Activated CD8-positive, alpha-beta memory T cell treated with anti-CD3 and anti-CD28 coated beads, Interleukin-2, amount 10 ng/mL, durations not matched to agents 7 days and 5 days (primary cell): ENCODE data around the gene AKAP11. TPM values are rescaled to one million over a fixed set of nuclear protein-coding genes. Genes with fewer than 3 reads are reported as not detected.

ENCODE experiments used
- ATAC-seq: fragments of 150-1000 bp; cut with Tn5 transposase; one replicate; pipeline ENCODE4 v1.10.0; 2021; ENCODE audit warnings: moderate library complexity
- CTCF ChIA-PET: fragments of 350-600 bp; sonication (Branson Sonifier 250); formaldehyde crosslinking; loops from one replicate; lab custom pipeline; 2021; ENCODE audit warnings: antibody characterized with exemption; lab: Charles Lee
- DNase-seq: peaks from one replicate; pipeline ENCODE4 v3.0.0-alpha.2; 2020
- H3K27ac Mint-ChIP-seq: one replicate; pipeline ENCODE4 v1.8.0; 2021; ENCODE audit warnings: mild to moderate bottlenecking, mixed read lengths
- H3K27me3 Mint-ChIP-seq: one replicate; pipeline ENCODE4 v1.8.0; 2021; ENCODE audit warnings: mixed read lengths
- H3K36me3 Mint-ChIP-seq: one replicate; pipeline ENCODE4 v1.8.0; 2021; ENCODE audit warnings: mild to moderate bottlenecking, mixed read lengths
- H3K4me1 Mint-ChIP-seq: one replicate; pipeline ENCODE4 v1.8.0; 2021; ENCODE audit warnings: mixed read lengths
- H3K4me3 Mint-ChIP-seq: one replicate; pipeline ENCODE4 v1.8.0; 2021; ENCODE audit warnings: mild to moderate bottlenecking, moderate library complexity, mixed read lengths
- H3K9me3 Mint-ChIP-seq: one replicate; pipeline ENCODE4 v1.8.0; 2022; ENCODE audit warnings: low read depth, mixed read lengths
- total RNA-seq, 2 experiments: library from RNA; stranded (reverse); gene quantifications; one replicate each; pipeline ENCODE4 v1.2.3, GENCODE V29; 2021

AKAP11 gene
- total RNA-seq, 2 experiments from 2014 or later = 23.0 to 34.4 TPM

GRCh38 chr13:42279080-42279479 lies 7.1 kb downstream of the AKAP11 start:
- Mint-ChIP-seq H3K4me3 (no peak overlapping the region), H3K4me1 (peaks cover 45% of the 10 kb centered on the region), H3K36me3 (peaks cover 38% of the 10 kb centered on the region), H3K27ac (no peak overlapping the region), H3K9me3 (no peaks in the 10 kb centered on the region), H3K27me3 (no peaks in the 10 kb centered on the region)
- ATAC-seq = no peak
- CTCF ChIA-PET = interaction anchor here (0.9 kb wide), 1 partner anchor 15 kb away, joined by 3 read pairs; no protein-coding TSS in a partner anchor
- no peak for DNase-seq

- Mint-ChIP-seq H3K27me3 (no peaks in the 10 kb centered on the region), H3K9me3 (no peaks in the 10 kb centered on the region), H3K36me3 (peaks cover 35% of the 10 kb centered on the region), H3K4me1 (peaks cover 40% of the 10 kb centered on the region), H3K4me3 (no peak overlapping the region), H3K27ac (no peak overlapping the region)
- ATAC-seq (no peak), DNase-seq (no peak)
- CTCF ChIA-PET = no interaction called here
These were observed 8.0 kb downstream of the AKAP11 start for GRCh38 chr13:42279986-42280385.

- Mint-ChIP-seq H3K4me1 (peaks cover 35% of the 10 kb centered on the region), H3K27ac (no peak overlapping the region), H3K27me3 (no peaks in the 10 kb centered on the region), H3K36me3 (peaks cover 36% of the 10 kb centered on the region), H3K9me3 (no peaks in the 10 kb centered on the region), H3K4me3 (no peak overlapping the region)
- CTCF ChIA-PET = no interaction called here
- no peak for ATAC-seq
- DNase-seq = no peak
These were observed 8.6 kb downstream of the AKAP11 start for GRCh38 chr13:42280537-42280936.

GRCh38 chr13:42283574-42283973 lies 11.6 kb downstream of the AKAP11 start:
- no peak overlapping the region for H3K4me3 Mint-ChIP-seq
- CTCF ChIA-PET = no interaction called here

GRCh38 chr13:42284068-42284467 lies 12.1 kb downstream of the AKAP11 start:
- no peak for DNase-seq
- peaks cover 41% of the 10 kb centered on the region for H3K36me3 Mint-ChIP-seq
- peaks cover 17% of the 10 kb centered on the region for H3K4me1 Mint-ChIP-seq
- no peak overlapping the region for H3K4me3 Mint-ChIP-seq
- no peak for ATAC-seq
- no peaks in the 10 kb centered on the region for H3K9me3 Mint-ChIP-seq
- CTCF ChIA-PET = no interaction called here
- H3K27me3 Mint-ChIP-seq = no peaks in the 10 kb centered on the region
- H3K27ac Mint-ChIP-seq = no peak overlapping the region

More at GRCh38 chr13:42283574-42283973, 11.6 kb downstream of the AKAP11 start:
- H3K27me3 Mint-ChIP-seq = no peaks in the 10 kb centered on the region
- H3K36me3 Mint-ChIP-seq = peaks cover 36% of the 10 kb centered on the region
- ATAC-seq (no peak), DNase-seq (no peak)
- H3K27ac Mint-ChIP-seq = no peak overlapping the region
- peaks cover 17% of the 10 kb centered on the region for H3K4me1 Mint-ChIP-seq
- no peaks in the 10 kb centered on the region for H3K9me3 Mint-ChIP-seq

- Mint-ChIP-seq H3K36me3 (peaks cover 68% of the 10 kb centered on the region), H3K4me1 (peaks cover 2% of the 10 kb centered on the region), H3K4me3 (no peak overlapping the region), H3K27ac (no peak overlapping the region), H3K27me3 (no peaks in the 10 kb centered on the region), H3K9me3 (no peaks in the 10 kb centered on the region)
- CTCF ChIA-PET = no interaction called here
- DNase-seq (no peak), ATAC-seq (no peak)
These were observed 26.4 kb downstream of the AKAP11 start for GRCh38 chr13:42298392-42298791.

GRCh38 chr13:42305503-42305902 lies 33.6 kb downstream of the AKAP11 start:
- ATAC-seq (no peak), DNase-seq (no peak)
- Mint-ChIP-seq H3K9me3 (no peaks in the 10 kb centered on the region), H3K36me3 (peaks cover 82% of the 10 kb centered on the region), H3K4me1 (no peaks in the 10 kb centered on the region), H3K27ac (no peak overlapping the region), H3K27me3 (no peaks in the 10 kb centered on the region), H3K4me3 (no peak overlapping the region)
- CTCF ChIA-PET = no interaction called here

GRCh38 chr13:42307461-42307860 lies 35.5 kb downstream of the AKAP11 start:
- no peak overlapping the region for H3K4me3 Mint-ChIP-seq
- no peak overlapping the region for H3K27ac Mint-ChIP-seq
- H3K4me1 Mint-ChIP-seq = no peaks in the 10 kb centered on the region
- no peak for ATAC-seq
- H3K27me3 Mint-ChIP-seq = no peaks in the 10 kb centered on the region
- DNase-seq = no peak
- peaks cover 73% of the 10 kb centered on the region for H3K36me3 Mint-ChIP-seq
- CTCF ChIA-PET = no interaction called here
- H3K9me3 Mint-ChIP-seq = no peaks in the 10 kb centered on the region

- Mint-ChIP-seq H3K4me3 (no peak overlapping the region), H3K27me3 (no peaks in the 10 kb centered on the region), H3K9me3 (no peaks in the 10 kb centered on the region), H3K36me3 (peaks cover 52% of the 10 kb centered on the region), H3K4me1 (peaks cover 4% of the 10 kb centered on the region), H3K27ac (no peak overlapping the region)
- DNase-seq = no peak
- CTCF ChIA-PET = interaction anchor here (1.2 kb wide), 1 partner anchor 186 kb away, joined by 4 read pairs; no protein-coding TSS in a partner anchor
- no peak for ATAC-seq
These were observed 41.0 kb downstream of the AKAP11 start for GRCh38 chr13:42312817-42313431.

- Mint-ChIP-seq H3K36me3 (peaks cover 34% of the 10 kb centered on the region), H3K4me1 (peaks cover 20% of the 10 kb centered on the region), H3K27me3 (no peaks in the 10 kb centered on the region), H3K9me3 (no peaks in the 10 kb centered on the region), H3K4me3 (no peak overlapping the region), H3K27ac (no peak overlapping the region)
- CTCF ChIA-PET = interaction anchor here (0.8 to 1.6 kb wide), 5 partner anchors 9 to 160 kb away, joined by 3 to 4 read pairs (median 3); no protein-coding TSS in a partner anchor
- DNase-seq (no peak), ATAC-seq (no peak)
These were observed 46.6 kb downstream of the AKAP11 start for GRCh38 chr13:42318570-42318969.

- ATAC-seq (no peak), DNase-seq (no peak)
- H3K36me3 Mint-ChIP-seq = peaks cover 27% of the 10 kb centered on the region
- H3K4me1 Mint-ChIP-seq = peaks cover 20% of the 10 kb centered on the region
- H3K27me3 Mint-ChIP-seq = no peaks in the 10 kb centered on the region
- H3K9me3 Mint-ChIP-seq = no peaks in the 10 kb centered on the region
- peak overlapping the region; percentile 20 for H3K4me3 Mint-ChIP-seq
- CTCF ChIA-PET = no interaction called here
- no peak overlapping the region for H3K27ac Mint-ChIP-seq
These were observed 48.4 kb downstream of the AKAP11 start for GRCh38 chr13:42320375-42320787.

GRCh38 chr13:42322806-42323205 lies 50.9 kb downstream of the AKAP11 start:
- H3K4me3 Mint-ChIP-seq = no peak overlapping the region

GRCh38 chr13:42324704-42325103 lies 52.8 kb downstream of the AKAP11 start:
- no peak overlapping the region for H3K27ac Mint-ChIP-seq
- H3K4me3 Mint-ChIP-seq = no peak overlapping the region
- CTCF ChIA-PET = no interaction called here
- H3K27me3 Mint-ChIP-seq = no peaks in the 10 kb centered on the region
- ATAC-seq (no peak), DNase-seq (no peak)
- peaks cover 29% of the 10 kb centered on the region for H3K4me1 Mint-ChIP-seq
- H3K36me3 Mint-ChIP-seq = peaks cover 18% of the 10 kb centered on the region
- H3K9me3 Mint-ChIP-seq = no peaks in the 10 kb centered on the region

More at GRCh38 chr13:42322806-42323205, 50.9 kb downstream of the AKAP11 start:
- CTCF ChIA-PET = no interaction called here
- ATAC-seq = no peak
- Mint-ChIP-seq H3K27ac (no peak overlapping the region), H3K27me3 (no peaks in the 10 kb centered on the region), H3K4me1 (peaks cover 25% of the 10 kb centered on the region), H3K36me3 (peaks cover 22% of the 10 kb centered on the region), H3K9me3 (no peaks in the 10 kb centered on the region)
- DNase-seq = no peak

- no peaks in the 10 kb centered on the region for H3K27me3 Mint-ChIP-seq
- no peak overlapping the region for H3K4me3 Mint-ChIP-seq
- no peaks in the 10 kb centered on the region for H3K9me3 Mint-ChIP-seq
- H3K27ac Mint-ChIP-seq = no peak overlapping the region
- CTCF ChIA-PET = interaction anchor here (1.4 kb wide), 1 partner anchor 9 kb away, joined by 3 read pairs; no protein-coding TSS in a partner anchor
- DNase-seq (no peak), ATAC-seq (no peak)
- peaks cover 30% of the 10 kb centered on the region for H3K4me1 Mint-ChIP-seq
- peaks cover 10% of the 10 kb centered on the region for H3K36me3 Mint-ChIP-seq
These were observed 55.8 kb downstream of the AKAP11 start for GRCh38 chr13:42327725-42328124.
